HG02610 (cell line): ENCODE measurements around the gene KPNB1.

Experiments used
- ATAC-seq: cut with Tn5 transposase; IDR thresholded peaks from one replicate; pipeline ENCODE4 v1.9.1; 2021; ENCODE audit warnings: mild to moderate bottlenecking, moderate library complexity; ENCODE audit not compliant: unreplicated experiment

The KPNB1 gene

GRCh38 chr17:47726796-47727703, 77.3 kb downstream of the KPNB1 start:
- ATAC-seq = no peak

DNA sequence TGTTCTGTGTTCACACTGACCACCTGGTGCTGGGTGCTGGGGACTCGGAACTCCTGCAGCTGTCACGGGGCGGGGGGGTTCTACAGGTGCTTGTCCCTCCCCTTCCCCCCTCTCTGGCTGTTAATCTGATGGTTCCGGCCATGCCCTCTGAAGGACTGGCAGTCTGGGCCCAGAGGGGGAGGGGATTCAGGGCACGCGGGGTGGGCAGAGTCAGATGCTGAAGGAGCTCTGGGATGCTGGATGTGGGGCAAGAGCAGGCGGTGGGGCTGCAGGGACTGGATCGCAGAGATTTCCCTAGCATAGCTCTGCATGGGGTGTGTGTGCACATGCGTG, 78.0 kb downstream of the KPNB1 start:
- ATAC-seq = no peak

- ATAC-seq = no peak
These were observed 78.6 kb downstream of the KPNB1 start for GRCh38 chr17:47728214-47728877.

- no peak for ATAC-seq
These were observed 79.8 kb downstream of the KPNB1 start for GRCh38 chr17:47729476-47729875.

DNA sequence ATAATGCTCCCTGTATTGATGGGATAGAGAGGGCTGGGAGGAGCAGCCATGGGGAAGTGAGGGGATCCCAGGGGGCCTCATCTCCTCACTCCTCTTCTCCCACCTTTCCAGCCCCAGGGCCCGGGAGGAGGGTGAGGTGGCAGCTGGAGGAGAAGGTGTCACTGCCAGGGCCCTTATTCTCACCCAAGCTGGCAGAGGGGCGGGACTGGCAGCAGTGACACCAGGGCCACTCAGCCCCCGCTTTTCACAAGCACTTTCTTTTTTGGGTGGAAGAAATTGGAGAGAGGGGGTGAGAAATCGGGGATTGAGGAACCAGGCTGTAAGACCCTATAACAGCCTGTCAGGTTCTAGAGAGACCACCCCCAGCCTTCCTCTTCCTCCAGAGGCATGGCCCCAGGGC, 81.0 kb downstream of the KPNB1 start:
- ATAC-seq = no peak

DNA sequence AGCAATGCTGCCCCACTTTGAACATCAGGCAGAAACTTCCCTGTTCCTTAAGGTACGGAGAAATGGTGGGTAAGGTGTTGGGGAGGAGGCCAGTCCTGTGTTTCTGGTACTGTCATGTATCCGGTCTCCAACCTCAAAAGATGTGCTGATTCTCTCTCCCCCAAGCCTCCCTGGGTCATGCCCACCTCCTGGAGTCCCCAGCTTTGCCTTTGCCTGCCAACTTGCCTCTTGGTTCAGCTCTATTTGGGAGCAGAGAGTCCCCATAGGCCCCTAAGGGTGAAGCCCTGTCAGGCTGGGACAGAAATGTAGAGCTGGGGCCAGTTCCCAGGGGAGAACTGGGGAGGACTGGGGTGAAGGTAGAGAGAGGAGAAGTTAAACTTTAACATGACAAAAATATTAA, 81.7 kb downstream of the KPNB1 start:
- no peak for ATAC-seq

GRCh38 chr17:47732399-47733046, 82.8 kb downstream of the KPNB1 start:
- ATAC-seq = no peak

GRCh38 chr17:47733047-47733673, 83.4 kb downstream of the KPNB1 start, which contains the start of gene TBX21:
Gene TBX21 (plus strand): TSS chr17:47733236. CDS start chr17:47733455, 219 bp downstream.
- ATAC-seq = peak; percentile 61

GRCh38 chr17:47733674-47734410, 84.1 kb downstream of the KPNB1 start:
- ATAC-seq = peak; percentile 1

GRCh38 chr17:47735139-47735464, 85.4 kb downstream of the KPNB1 start:
- ATAC-seq = no peak
